Neutrophil (primary cell): ENCODE measurements around the gene LRRFIP2.
"Not testable (repeated sequence)": the region's sequence is repeated elsewhere in the genome, so short reads cannot be mapped to it uniquely, and the experiment has no call there.

Source experiments
- H3K27ac ChIP-seq: fragments of 200-600 bp; sonication (generic); 2 replicates; pipeline ENCODE4 v1.5.1; 2016; ENCODE audit warnings: mild to moderate bottlenecking, moderate library complexity
- H3K27me3 ChIP-seq: fragments of 200-600 bp; sonication (generic); 2 replicates; pipeline ENCODE4 v1.6.0; 2016; ENCODE audit warnings: mild to moderate bottlenecking
- H3K36me3 ChIP-seq: fragments of 200-600 bp; sonication (generic); 2 replicates; pipeline ENCODE4 v1.5.1; 2017
- H3K4me1 ChIP-seq, 2 experiments: fragments of 200-600 bp in 1 of 2; sonication (generic) in 1 of 2; 1 replicate in 1 of 2; 2 replicates in 1 of 2; pipeline versions ENCODE4 v1.5.1 to v1.6.1; 2013 to 2016; ENCODE audit warnings: low read depth in 1 of 2, low read length in 1 of 2, mild to moderate bottlenecking in 1 of 2, moderate library complexity in 1 of 2; ENCODE audit not compliant: control insufficient read depth in 1 of 2, insufficient read depth in 1 of 2
- H3K4me3 ChIP-seq, 2 experiments: fragments of 200-600 bp in 1 of 2; sonication (generic) in 1 of 2; 1 replicate in 1 of 2; 2 replicates in 1 of 2; pipeline ENCODE4 v1.5.1; 2013 to 2016; ENCODE audit warnings: low read depth in 1 of 2, low read length in 1 of 2, mild to moderate bottlenecking in 1 of 2, moderate library complexity in 1 of 2
- H3K9me3 ChIP-seq: fragments of 200-600 bp; sonication (generic); 2 replicates; pipeline ENCODE4 v1.5.1; 2016
- CTCF ChIP-seq: fragments of 200-600 bp; sonication (generic); IDR thresholded peaks from 2 replicates; pipeline ENCODE4 v1.5.1; 2016; ENCODE audit warnings: antibody characterized with exemption

LRRFIP2 gene

GRCh38 chr3:37050282-37050681 lies 124.1 kb downstream of the LRRFIP2 start:
- Histone ChIP-seq H3K4me3 (no peak overlapping the region), H3K4me1 (peaks cover 15 to 19% of the 10 kb centered on the region in 2 experiments), H3K9me3 (no peaks in the 10 kb centered on the region), H3K27me3 (no peaks in the 10 kb centered on the region), H3K27ac (peak overlapping the region; percentile 73), H3K36me3 (peaks cover 87% of the 10 kb centered on the region)
- TF ChIP-seq CTCF = no peak

- not testable (repeated sequence) for H3K4me3 ChIP-seq, H3K27ac ChIP-seq, H3K4me1 ChIP-seq, H3K9me3 ChIP-seq, H3K27me3 ChIP-seq
- H3K36me3 ChIP-seq = peaks cover 45% of the 10 kb centered on the region
Observed at GRCh38 chr3:37042712-37043111, 131.7 kb downstream of the LRRFIP2 start.

- Histone ChIP-seq H3K4me1 (peaks cover 0 to 3% of the 10 kb centered on the region in 2 experiments), H3K36me3 (peaks cover 34% of the 10 kb centered on the region), H3K9me3 (no peaks in the 10 kb centered on the region), H3K27me3 (no peaks in the 10 kb centered on the region), H3K4me3 (no peak overlapping the region), H3K27ac (no peak overlapping the region)
- TF ChIP-seq CTCF = no peak
Observed at GRCh38 chr3:37041546-37042195, 132.7 kb downstream of the LRRFIP2 start.

- H3K4me3 ChIP-seq = no peak overlapping the region
- no peak for TF ChIP-seq CTCF
- peaks cover 0 to 3% of the 10 kb centered on the region in 2 experiments for H3K4me1 ChIP-seq
- H3K27me3 ChIP-seq = no peaks in the 10 kb centered on the region
- H3K27ac ChIP-seq = no peak overlapping the region
- peaks cover 33% of the 10 kb centered on the region for H3K36me3 ChIP-seq
- no peaks in the 10 kb centered on the region for H3K9me3 ChIP-seq
Observed at GRCh38 chr3:37040231-37040630, 134.2 kb downstream of the LRRFIP2 start.

- no peaks in the 10 kb centered on the region for H3K9me3 ChIP-seq
- H3K27me3 ChIP-seq = no peaks in the 10 kb centered on the region
- TF ChIP-seq CTCF = no peak
- H3K36me3 ChIP-seq = peaks cover 33% of the 10 kb centered on the region
- H3K27ac ChIP-seq = no peak overlapping the region
- H3K4me1 ChIP-seq = peaks cover 0 to 3% of the 10 kb centered on the region in 2 experiments
- H3K4me3 ChIP-seq = no peak overlapping the region
Observed at GRCh38 chr3:37039161-37039846, 135.1 kb downstream of the LRRFIP2 start.

- Histone ChIP-seq H3K27ac (no peak overlapping the region), H3K4me3 (no peak overlapping the region), H3K27me3 (no peaks in the 10 kb centered on the region), H3K36me3 (peaks cover 44% of the 10 kb centered on the region), H3K9me3 (no peaks in the 10 kb centered on the region), H3K4me1 (peaks cover 0 to 3% of the 10 kb centered on the region in 2 experiments)
- no peak for TF ChIP-seq CTCF
Observed at GRCh38 chr3:37037352-37037751, 137.0 kb downstream of the LRRFIP2 start.
